HG03108 (cell line): ENCODE measurements around the gene TENM4.
"Not testable (repeated sequence)": the region's sequence is repeated elsewhere in the genome, so short reads cannot be mapped to it uniquely, and the experiment has no call there.

Experiments used
- ATAC-seq: cut with Tn5 transposase; IDR thresholded peaks from one replicate; pipeline ENCODE4 v1.9.1; 2021; ENCODE audit warnings: moderate library complexity; ENCODE audit not compliant: unreplicated experiment

The TENM4 gene

DNA sequence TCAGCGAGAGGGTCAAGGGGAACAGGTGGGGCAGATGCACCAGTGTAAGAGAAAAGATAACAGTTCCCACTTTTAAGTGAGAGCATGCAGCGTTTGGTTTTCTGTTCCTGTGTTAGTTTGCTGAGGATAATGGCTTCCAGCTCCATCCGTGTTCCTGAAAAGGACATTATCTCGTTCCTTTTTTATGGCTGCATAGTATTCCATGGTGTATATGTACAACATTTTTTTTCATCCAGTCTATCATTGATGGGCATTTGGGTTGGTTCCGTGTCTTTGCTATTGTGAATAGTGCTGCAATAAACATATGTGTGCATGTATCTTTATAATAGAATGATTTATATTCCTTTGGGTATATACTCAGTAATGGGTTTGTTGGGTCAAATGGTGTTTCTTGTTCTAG, 218.7 kb downstream of the TENM4 start:
- not testable (repeated sequence) for ATAC-seq

DNA sequence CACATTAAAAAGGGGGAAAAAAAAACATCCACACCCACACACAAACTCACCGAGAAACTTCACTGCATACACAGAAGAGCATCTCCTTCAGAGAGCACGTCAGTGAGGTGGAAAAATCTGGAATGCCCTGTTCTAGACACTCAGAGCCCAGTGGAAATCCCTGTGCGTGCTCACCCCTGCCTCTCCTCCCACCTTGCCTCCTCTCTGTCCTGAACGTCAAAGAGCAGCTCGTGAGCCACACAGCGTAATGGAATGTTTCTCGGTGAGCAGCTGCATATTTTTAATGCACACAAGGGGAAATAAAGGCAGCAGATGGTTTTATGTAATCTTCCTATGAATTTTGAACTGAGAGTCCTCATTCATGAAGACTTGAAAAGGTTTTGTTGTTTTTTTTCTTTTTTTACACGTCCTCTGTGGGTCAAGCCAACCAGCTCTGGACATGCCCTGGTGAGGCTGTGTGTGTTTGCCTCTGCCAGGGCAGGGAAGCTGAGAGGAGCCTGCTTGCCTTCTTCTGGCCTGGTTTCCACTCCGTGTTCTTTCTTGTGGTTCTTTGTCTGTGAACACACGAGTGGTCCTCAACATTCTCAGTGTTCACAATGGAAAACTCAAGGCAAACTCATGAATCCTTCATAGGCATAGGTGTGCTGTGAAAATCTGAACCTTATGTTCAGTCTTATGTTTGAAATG, 219.2 kb downstream of the TENM4 start:
- no peak for ATAC-seq

- no peak for ATAC-seq
Observed at GRCh38 chr11:79220171-79220570, 220.7 kb downstream of the TENM4 start.

- ATAC-seq: no peak
Observed at GRCh38 chr11:79219186-79220045, 221.4 kb downstream of the TENM4 start.

DNA sequence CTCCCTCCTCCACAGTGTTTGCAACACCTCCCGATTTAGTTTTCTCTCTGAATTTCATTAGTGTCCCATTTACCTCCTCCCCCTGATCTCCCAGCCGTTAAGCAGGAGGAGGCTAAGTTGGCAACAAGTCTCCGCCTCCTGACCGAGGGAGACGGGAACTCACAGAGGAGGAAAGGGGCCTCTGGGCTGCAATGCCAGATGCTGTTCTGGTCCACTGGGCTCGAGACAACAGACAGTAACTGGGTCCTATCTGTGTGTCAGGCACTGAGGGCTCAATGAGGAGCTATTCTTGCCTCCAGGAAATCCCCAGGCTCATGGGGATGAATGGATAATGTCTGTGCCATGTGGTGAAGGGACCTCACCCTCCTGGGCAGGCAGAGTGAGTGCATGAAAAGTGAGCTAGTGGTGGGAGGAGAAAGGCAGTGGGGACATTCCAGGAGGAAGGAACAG, 228.1 kb downstream of the TENM4 start:
- ATAC-seq: no peak

DNA sequence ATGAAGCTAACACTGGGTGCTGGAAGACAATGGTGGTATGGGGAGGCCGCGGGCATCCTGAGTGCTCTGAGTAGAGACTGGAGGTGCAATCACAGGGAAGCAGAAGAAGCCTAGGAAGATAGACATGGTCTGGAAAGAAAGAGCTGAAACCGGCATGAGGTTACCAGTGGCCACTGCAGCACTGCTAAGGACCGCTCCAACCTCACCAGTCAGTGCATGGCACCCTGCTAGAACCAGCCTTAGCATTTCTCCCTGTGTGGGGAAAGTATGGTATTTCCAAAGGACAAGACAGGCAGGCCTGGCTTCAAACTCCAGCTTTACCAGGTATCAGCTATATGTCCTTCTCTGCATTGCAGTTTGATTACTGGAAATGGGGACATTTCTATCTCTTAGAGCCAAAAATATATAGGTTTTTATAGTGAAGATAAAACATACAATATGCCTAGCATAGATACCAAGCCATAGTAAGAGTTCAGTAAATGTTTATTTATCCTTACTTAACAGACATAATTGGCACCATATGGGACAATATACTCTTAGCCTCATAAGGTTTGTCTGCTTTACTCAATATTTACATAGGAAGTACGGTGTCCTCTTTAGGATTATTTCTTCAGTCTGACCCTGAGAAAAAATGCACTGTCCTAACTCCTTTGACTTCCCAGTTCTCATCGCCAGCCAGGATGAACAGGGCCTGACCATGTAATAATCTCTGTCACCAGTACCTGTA, 231.1 kb downstream of the TENM4 start:
- no peak for ATAC-seq

- ATAC-seq: no peak
Observed at GRCh38 chr11:79208126-79208525, 232.7 kb downstream of the TENM4 start.

DNA sequence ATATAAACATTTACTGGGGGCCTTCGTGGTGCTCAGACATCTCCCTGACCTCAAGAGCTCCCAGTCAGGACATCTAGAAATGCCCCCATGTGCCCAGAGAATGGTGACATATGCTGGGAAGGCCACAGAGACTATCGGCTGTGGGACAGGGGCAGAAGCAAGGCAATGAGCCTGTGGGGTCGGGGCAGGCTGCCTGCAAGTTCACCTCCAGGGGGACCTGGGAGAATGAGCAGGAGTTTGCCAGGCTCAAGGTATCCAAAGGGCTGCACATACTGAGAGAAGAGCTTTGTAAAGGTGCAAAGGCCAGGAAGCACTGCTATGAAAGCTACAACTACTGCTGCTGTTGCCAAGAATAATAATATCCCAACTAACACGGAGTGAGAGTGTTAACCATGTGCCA, 233.9 kb downstream of the TENM4 start:
- no peak for ATAC-seq

DNA sequence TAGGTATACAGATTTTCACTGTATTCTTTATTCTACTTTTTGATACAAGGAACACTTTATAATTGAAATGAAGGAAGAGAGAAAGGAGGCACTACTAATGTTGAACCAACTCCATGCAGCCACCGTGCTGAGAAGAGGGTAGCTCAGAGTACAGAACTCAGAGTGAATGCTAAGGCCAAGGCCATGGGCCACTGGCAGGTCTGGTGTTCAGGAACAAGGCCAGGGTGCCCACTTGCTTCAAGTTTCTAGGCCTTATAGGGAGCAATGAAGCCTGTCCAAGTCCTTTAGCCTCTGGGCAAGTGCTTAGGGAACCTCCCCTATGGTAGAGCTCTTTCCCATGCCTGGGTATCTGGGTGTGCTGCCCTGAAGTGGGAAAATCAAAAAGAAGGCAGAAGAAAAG, 235.0 kb downstream of the TENM4 start:
- no peak for ATAC-seq

- no peak for ATAC-seq
Observed at GRCh38 chr11:79201677-79202347, 239.0 kb downstream of the TENM4 start.

DNA sequence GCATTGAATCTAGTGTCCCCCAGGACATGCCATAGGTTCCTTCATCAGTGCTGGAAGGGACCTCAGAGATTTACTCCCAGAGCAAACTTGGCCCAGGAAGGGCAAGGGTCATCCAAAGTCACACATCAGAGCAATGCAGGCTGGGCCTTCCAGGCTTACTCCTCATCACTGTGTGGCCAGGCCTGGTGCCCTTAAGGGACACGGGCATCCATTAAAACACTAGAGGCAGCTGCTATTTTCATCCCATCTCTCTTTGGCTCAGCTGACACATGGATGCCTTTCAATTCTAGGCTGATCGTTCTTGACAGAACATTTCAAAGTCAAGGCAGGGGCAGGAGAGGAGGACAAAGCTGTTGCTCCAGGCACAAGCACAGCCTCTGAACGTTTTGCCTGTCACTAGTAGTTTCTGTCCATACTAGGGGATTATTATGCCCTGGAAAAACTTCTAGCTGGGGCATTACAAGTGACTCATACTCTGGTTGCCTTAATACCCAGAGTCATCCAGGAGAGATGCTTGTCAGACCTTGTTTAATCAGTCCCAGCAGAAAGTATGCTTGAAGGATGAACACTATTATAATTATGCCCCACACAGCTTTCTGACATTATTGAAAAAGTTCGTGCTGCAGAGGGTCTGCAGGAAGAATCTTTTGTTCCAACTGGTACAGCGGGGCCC, 240.3 kb downstream of the TENM4 start:
- no peak for ATAC-seq

DNA sequence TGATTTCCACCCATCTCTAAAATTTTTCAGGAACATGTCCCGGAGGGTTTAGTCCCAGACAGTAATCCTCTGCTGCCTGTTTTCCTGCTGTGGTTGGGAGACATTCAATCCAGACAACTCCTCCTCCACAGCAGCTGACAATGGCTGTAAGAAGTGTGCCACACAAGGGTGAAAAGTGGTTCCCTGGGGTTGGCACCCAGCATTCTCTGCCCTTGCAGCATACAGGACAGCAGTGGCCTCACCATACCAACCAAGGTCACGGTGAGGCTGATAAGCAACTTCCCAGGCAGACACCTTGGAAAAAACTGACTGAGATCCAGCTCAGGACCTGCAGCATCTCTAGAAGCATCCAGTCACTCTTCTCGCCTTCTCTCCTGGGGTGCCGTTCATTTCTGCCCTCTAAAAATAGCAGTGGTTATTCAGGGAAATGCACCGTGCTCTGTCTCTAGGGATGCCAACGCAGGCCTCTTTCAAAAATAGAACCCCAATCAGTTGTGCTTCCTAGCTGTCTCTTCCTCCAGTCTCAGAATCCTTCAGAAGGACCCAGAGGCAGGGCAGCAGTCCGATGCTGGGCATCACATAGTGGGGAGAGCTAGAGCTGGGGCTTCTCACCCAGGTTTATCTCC, 241.0 kb downstream of the TENM4 start:
- ATAC-seq: no peak

DNA sequence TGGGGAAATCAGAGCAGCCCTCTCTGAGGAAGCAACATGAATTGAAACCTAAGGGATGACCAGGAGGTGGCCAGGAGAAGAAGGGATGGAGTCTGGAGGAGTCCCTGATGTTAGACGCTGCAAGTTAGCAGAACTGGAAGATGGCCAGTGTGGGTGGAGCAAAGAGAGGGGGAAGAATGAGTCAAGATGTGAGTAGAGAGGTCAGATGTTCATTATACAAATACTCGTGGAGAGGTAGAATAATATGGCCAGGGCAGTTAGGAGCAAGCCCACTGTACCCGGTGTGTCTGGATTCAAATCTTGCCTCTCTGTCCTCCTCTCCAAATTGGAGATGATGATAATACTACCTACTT, 242.0 kb downstream of the TENM4 start:
- ATAC-seq: no peak

DNA sequence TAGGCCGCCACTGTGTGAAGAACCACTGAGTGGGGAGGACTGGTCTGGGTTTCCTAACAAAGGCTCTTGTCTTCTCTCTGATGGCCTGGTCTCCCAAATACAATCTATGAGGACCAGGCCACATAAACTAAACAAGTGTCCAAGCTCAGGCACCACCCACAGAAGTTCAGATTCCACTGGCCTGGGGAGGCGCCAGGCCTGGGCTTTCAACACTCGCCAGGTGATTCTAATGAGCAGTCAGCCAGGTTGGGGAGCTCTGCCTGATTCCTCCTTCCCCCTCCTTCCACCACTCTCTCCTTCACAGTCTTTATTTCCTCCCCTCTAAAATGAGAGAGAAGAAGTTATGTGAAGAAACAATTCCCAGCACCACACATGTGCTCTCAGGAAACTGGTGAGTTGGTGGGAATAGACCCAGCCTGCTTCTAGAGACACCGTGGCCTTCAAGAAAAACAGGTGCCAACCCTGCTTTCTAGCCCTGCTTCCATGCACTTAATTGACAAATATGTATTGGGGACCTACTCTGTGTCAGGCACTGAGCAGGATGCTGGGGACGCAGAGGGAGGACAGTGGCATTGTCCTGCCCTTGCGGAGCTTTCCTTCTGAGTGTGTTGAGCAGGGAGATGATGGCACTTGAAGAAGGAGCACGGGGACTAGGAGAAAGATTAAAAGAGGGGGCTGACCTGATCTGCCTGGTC, 242.5 kb downstream of the TENM4 start:
- ATAC-seq: no peak

GRCh38 chr11:79196950-79197349, 243.9 kb downstream of the TENM4 start:
- ATAC-seq: no peak

DNA sequence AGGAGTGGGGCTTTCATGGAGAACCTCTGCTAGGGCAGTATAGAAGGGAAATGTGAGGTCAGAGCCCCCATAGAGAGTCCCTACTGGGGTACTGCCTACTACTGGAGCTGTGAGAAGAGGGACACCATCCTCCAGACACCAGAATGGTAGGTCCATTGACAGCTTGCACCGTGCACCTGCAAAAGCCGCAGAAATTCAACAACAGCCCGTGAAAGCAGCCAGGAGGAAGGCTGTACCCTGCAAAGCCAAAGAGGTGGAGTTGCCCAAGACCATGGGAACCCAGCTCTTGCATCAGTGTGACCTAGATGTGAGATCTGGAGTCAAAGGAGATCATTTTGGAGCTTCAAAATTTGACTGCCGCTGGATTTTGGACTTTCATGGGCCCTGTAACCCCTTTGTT, 245.6 kb downstream of the TENM4 start:
- ATAC-seq: no peak

DNA sequence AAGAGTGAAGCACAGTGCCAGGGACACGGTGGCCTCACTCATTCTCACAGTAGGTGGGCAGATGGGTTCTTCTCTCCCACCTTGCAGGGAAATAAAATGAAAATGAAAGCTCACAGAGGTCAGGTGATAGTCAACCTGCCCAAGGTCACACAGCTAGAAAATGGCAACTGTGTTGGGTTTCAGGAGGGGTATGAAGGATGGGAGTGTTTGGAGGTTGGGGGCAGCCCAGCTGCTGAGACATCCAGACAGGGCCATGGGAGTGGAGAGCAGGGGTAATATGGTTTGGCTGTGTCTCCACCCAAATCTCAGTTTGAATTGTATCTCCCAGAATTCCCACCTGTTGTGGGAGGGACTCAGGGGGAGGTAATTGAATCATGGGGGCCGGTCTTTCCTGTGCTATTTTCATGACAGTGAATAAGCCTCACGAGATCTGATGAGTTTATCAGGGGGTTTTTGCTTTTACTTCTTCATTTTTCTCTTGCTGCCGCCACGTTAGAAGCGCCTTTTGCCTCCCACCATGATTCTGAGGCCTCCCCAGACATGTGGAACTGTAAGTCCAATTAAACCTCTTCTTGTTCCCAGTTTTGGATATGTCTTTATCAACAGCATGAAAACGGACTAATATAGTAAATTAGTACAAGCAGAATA, 247.0 kb downstream of the TENM4 start:
- ATAC-seq: no peak

GRCh38 chr11:79192836-79193235, 248.0 kb downstream of the TENM4 start:
- ATAC-seq: no peak

DNA sequence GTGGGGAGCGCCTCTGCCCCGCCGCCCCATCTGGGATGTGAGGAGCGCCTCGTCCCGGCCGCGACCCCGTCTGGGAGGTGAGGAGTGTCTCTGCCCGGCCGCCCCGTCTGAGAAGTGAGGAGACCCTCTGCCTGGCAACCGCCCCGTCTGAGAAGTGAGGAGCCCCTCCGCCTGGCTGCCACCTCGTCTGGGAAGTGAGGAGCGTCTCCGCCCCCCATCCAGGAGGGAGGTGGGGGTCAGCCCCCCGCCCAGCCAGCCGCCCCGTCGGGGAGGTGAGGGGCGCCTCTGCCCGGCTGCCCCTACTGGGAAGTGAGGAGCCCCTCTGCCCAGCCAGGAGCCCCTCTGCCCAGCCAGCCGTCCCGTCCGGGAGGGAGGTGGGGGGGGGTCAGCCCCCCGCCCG, 249.1 kb downstream of the TENM4 start:
- not testable (repeated sequence) for ATAC-seq
